CD4-positive, alpha-beta T cell treated with Interleukin-6 for 4 hours (primary cell): ENCODE measurements around the gene NPTXR.
"Not testable (repeated sequence)": the region's sequence is repeated elsewhere in the genome, so short reads cannot be mapped to it uniquely, and the experiment has no call there.

Experiments used
- DNase-seq: peaks from one replicate; pipeline ENCODE4 v3.0.0-alpha.2; 2020; ENCODE audit warnings: mixed read lengths

Gene NPTXR

GRCh38 chr22:38830026-38830844 lies 13.6 kb downstream of the NPTXR start:
- DNase-seq, result no peak

DNA sequence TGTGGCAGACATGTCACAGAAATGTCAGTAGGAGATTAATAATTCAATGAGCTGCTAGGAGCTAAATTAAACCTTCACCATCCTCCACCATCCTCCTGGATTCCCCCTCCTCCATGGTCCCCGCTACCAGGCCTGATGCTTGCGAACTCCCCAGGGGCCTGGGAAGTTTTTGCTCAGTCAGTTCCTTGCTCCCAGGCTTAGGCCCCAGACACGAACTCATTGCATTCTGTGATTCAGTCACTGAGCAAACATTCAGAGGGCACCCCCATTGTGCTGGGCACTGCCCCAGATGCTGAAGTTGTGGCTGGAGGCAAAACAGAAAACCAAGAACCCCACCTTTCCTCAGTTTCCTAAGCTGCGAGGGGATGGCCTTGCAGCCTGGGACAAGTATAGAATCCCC lies 14.3 kb downstream of the NPTXR start:
- no peak for DNase-seq

GRCh38 chr22:38828616-38829205 lies 15.1 kb downstream of the NPTXR start:
- no peak for DNase-seq

DNA sequence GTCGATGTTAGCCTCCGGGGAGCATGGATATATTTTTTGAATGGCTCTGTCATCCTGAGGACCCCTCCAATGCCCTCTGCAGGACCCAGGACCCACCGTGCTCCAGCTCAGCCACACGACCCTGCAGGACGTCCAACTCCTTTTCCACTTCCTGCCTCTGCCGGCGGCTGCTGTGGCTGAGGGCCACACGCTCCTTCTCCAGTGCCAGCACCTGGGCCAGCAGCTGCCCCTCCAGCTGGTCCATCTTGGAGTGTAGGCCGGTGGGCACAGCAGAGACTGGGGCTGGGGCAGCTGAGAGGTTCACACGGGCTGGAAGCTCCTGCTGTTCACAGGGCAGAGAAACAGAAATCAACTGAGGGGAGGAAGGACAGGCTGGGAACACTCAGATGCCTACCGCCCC lies 15.6 kb downstream of the NPTXR start:
- no peak for DNase-seq

DNA sequence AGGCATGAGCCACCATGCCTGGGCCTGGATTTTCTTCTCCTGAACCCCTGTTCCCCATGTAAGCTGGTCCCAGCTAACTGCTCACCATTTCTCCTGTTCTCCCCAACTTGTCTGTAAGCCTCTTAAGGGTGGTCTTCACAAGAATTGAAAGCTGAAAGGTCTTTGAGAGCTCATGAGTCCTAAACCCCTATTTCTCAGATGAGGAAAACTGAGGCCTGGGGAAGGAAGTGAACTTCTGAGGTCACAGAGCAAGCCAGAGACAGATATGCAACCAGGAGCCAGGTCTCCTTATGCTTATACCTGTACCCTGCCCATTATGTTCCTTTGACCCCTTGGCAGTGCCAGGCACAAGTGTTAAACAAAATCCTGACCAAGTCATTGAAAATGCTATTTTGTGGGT lies 16.3 kb downstream of the NPTXR start:
- DNase-seq, result no peak

DNA sequence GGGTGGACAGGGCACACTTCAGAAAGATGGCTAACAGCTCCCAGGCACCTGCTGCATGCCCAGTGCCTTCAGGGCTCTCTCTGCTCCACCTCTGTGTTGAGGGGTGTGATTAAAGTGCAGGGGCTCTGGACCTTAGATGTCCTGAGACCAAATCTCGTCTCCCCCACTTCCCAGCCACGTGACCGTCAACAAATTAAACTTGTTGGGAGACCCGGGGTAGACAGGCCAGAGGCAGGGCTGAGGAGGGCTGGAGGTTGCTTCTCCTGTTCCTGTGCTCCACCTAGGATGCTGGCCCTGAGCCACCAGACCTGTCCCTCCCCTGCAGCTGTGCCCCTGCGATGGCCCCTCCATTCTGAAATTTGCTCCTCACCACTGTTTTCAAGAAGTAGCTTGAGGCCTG lies 17.0 kb downstream of the NPTXR start:
- DNase-seq, result no peak

GRCh38 chr22:38826386-38826785 lies 17.4 kb downstream of the NPTXR start:
- no peak for DNase-seq

- DNase-seq, result peak; percentile 48
Measured at GRCh38 chr22:38824585-38824984, 19.2 kb downstream of the NPTXR start.

- DNase-seq, result no peak
Measured at GRCh38 chr22:38823637-38824036, 20.2 kb downstream of the NPTXR start.

DNA sequence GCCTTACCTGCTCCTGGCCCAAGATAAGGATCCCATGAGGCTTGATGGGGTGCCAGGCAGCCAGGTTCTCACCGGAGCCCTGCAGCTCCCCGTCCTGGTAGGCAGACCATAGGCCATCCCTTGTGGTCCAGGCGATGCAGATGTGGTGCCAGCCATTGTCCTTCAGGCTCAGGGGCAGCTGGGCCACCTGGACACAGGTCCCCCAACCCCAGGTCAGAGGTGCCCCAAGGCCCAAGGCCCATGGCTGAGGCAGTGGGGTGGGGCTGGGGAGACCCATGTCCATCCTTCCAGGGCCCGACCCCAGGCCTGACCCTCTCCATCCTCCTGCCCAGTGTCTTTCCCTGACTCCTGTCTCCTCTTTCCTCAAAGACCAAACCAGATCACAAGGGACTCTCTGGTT lies 20.8 kb downstream of the NPTXR start:
- no peak for DNase-seq

GRCh38 chr22:38820020-38820419 lies 23.8 kb downstream of the NPTXR start:
- no peak for DNase-seq

GRCh38 chr22:38819387-38819940 lies 24.4 kb downstream of the NPTXR start:
- DNase-seq, result no peak

- no peak for DNase-seq
Measured at GRCh38 chr22:38817196-38817595, 26.6 kb downstream of the NPTXR start.

GRCh38 chr22:38815842-38816241 lies 28.0 kb downstream of the NPTXR start:
- DNase-seq, result no peak

DNA sequence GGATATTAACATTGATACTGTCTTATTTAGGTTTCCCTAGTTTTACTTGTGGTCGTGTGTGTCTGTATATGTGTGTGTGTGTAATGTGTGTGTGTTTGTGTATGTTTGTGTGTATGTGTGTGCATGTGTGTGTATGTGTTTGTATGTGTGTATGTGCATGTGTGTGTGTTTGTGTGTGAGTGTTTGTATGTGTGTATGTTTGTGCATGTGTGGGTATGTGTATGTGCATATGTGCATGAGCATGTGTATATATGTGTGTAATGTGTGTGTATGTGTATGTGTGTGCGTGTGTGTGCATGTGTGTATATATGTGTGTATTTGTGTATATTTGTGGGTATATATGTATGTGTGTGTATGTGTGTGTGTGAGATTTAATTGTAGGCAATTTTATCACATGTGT lies 32.6 kb downstream of the NPTXR start:
- DNase-seq, result no peak

GRCh38 chr22:38805041-38805593 lies 38.7 kb downstream of the NPTXR start:
- not testable (repeated sequence) for DNase-seq

DNA sequence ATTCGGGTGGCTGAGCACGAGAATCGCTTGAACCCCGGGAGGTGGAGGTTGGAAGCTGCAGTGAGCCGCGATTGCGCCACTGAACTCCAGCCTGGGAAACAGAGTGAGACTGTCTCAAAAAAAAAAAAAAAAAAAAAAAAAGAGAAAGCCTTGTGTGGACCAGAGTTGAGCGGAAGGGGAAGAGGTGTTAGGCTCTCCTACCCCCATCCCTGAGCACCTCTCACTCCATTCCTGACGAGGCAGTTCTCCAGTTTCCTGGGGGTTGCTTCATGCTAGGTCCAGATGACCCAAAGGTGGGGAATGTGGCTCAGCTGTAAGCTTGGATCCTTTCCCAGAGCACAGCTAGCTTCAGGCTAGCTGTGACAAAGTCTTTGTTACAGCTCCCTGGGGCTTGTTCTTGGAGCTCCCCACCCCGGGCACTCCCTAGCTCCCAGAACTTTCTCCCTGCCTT lies 41.1 kb downstream of the NPTXR start:
- no peak for DNase-seq

DNA sequence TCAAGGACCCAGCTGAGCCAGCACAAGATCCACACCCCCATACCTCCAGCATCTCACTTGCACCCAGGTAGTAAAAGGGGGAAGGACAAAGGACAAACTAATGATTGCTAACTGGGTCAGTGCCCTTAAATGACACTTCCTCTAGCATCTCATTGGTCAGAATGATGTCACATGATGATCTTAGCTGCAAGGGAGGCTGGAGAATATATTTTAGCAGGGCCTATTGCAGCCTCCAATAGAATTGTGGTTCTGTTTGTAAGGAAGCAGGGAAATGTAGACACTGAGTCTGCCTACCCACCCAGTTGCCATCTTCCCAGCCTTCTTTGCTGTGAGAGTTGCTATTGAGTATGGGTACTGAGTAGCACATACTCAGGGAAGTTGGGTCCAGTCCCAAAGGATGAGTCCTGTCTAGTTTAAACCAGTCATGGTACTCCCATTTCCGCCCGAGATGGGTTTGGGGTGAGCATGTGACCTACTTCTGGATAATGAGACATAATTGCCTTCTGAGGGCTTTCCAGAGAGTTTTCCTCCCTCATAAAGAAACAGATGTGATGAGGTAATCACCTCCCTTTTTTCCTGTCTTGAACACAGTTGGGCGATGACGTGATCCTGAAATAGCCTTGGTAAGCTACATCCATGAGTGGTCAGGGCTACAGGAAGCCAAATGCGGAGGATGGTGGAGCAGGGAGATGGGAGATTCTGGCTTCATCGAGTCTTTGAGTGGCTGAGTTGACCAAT lies 44.4 kb downstream of the NPTXR start:
- no peak for DNase-seq

GRCh38 chr22:38798496-38798895 lies 45.3 kb downstream of the NPTXR start:
- DNase-seq, result peak; percentile 21

DNA sequence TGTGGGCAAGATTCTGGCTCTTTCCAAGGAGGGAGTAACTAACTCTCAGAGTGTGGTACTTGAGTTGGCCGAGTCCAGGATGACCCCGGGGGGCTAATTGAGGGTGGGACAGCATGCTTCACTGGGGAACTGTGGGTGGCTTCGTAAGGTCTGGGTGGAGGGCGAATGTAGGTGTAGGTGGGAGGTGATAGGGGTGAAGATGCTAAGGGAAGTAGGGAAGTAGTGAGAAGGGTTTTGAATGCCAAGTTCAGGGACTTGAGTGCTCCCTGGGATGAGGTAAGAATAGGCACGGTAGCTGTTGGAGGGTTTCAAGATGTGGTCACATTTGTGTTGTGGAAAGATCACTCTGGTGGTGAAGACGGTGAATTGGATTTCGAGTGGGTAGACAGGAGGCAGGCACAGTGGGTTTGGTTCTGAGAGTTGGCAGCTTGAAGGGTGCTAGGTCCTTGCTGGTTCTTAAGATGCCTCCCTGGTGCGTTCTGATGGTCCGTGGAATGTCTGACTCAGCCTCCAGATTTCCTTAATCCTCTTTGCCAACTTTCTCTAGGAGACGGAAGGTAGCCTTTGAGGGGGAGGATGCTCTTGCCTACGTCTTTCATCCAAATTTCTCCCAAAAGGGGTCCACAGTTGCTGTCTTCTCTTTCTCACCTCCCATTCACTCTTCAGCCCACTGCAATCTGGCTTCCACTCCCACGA lies 47.4 kb downstream of the NPTXR start:
- DNase-seq, result no peak

DNA sequence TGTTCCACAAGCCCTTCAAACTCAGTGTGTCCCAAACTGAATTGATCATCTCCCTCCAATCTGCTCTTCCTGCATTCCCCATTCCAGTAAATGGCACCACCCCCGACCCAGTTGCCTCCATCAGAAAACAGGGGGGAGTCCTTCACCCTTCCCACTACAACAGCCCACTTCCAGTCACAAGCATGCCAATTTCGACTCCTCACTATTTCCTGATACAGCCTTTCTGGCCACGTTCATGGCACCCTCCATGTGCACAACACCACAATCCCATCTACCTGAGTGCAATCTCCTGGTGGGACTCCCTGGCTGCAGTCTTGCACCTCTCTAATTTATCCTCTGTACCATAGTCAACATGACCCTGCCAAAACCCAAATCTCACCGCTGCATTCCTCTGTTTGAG lies 48.3 kb downstream of the NPTXR start:
- DNase-seq, result no peak

DNA sequence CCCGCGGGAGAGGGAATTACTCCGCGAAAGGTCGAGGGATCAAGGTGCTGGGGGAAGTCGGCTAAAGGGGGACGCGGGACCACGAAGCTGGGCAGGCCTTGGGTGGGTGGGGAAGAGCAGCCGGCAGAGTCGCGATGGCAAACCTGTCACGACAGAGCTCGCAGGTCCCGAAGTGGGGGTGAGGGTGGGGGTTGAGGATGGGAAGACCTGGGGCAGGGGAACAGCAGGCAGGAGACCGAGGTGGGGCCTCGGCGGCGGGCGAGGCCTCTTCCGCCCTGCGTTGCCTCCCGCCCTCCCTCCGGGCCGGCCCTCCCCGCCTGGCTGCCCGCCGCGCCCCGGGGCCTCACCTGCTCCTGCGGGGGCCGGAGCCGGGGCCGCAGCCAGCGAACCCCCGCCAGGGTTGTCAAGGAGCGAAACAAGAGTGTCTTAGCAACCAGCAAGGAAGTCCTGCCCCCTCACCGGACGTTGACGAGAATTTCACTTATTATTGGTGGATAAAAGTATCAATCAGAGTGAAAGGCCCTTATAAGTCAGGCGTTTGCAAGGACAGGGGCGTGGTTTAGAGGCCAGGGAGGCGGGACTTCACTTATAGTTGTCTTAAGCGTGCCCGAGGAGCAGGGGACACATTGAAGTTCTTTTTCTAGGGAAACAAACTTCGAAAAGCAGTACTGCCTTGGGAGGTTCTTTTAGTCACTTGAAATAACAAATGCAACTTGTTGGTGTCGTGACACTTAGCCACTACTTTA lies 49.9 kb downstream of the NPTXR start, which contains the start of gene DNAL4:
Gene DNAL4 (minus strand): TSS at position 423 of the 746 bp plus-strand sequence. CDS start 11,412 bp downstream, outside the sequence.
- peak; percentile 96 for DNase-seq
